ENCODE results near the gene MX2. TPM values are rescaled to one million over a fixed set of nuclear protein-coding genes. Genes with fewer than 3 reads are reported as not detected.

Gene MX2
- polyA plus RNA-seq, 3 donors, result 2.4 to 13.8 (median 12.6) TPM

DNA sequence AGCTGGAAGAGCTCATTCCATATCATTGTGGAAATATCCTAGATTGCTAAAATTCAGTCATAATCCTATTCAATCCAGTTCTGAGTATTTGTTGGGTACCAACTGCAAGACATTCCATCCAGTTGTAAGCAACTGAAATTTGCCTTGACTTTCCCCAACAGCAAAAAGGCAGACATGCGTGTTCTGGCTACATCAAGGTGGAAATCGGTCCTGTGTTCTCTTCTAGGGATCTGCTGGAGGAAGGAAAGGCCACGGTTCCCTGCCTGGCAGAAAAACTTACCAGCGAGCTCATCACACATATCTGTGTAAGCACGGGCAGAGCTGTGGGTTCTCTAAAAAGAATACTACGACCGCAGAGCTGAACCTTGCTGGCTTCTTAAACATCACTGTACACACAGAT is 81.7 kb downstream of the MX2 start:
- H3K27ac ChIP-seq (ENCODE audit: low read depth, low read length), result no peak overlapping the region
- WGBS, 3 donors, result 92 to 96% (median 94%) methylated on average over 7 of the region's 7 CpGs

DNA sequence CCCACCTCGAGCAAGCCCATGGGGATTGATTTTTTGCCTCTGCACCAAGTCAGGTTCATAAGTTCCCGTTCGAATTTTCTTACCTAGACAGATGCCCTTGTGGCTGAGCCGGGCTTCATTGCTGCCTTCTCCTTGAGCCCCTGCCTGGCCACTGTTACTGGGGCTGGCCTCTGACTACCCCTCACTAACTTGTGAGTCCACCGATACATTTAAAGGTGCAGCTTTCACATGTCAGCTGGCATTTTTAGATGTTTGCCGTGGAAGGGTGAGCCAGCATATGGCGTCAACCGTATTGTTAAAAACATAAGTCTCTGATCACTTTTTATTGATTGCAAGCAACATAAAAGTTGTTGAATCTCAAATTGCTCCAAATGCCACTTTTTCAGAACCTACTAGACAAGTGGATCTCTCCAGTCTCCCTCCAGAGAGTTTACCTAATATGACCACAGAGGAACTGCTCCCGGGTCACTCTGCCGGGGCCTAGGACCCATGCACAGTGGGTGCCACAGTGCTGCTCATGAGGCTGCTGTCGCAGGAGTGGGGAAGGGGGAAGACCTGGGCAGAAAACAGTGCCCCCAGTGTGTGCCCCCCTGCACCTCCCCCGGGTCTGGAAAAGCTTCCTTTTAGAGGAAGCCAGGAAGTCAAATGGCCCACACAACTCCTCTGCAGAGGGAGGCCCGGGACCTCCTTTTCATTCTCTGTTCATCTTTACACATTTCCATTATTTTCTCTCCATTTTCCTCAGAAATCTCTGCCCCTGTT is 83.1 kb downstream of the MX2 start:
- 87 to 90% (median 89%) methylated on average over 13 of the region's 13 CpGs for WGBS, 3 donors

DNA sequence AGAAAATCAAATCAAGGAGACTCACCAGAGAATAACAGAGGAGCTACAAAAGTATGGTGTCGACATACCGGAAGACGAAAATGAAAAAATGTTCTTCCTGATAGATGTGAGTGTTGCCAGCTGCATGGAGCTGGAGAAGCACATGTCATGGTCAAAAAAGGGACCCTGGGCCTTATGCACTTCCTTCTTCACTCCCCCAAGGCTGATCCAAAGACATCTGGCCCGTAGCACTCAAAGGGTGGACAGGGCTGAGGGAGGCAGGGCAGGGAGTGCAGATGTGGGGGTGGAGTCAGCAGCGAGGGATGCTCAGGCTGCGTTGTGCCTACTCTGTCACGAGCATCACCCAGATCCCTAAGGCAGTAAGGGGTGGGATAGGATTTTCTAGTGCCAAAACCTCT is 83.6 kb downstream of the MX2 start:
- H3K27ac ChIP-seq (ENCODE audit: low read depth, low read length), result no peak overlapping the region
- 82 to 86% (median 85%) methylated on average over 7 of the region's 7 CpGs for WGBS, 3 donors

More for the DNA sequence above, 83.1 kb downstream of the MX2 start:
- H3K27ac ChIP-seq (ENCODE audit: low read depth, low read length), result no peak overlapping the region

DNA sequence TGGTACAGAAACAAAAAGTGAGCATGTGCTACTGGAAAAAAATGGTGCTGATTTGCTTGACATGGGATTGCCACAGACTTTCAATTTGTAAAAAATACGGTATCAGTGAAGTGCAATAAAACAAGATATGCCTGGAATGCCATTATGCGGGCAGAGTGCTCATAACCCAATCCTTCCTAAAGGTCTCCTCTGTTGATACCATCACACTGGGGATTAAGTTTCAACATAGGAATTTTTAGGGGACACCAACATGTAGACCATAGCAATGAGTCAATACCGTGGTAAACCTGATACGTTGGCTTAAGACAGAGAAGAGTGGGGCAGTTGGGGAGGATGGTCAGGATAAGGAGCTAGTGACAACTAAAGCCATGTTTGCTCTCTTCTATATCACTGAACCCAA is 84.8 kb downstream of the MX2 start:
- 70 to 94% (median 89%) methylated on average over 4 of the region's 4 CpGs for WGBS, 3 donors

DNA sequence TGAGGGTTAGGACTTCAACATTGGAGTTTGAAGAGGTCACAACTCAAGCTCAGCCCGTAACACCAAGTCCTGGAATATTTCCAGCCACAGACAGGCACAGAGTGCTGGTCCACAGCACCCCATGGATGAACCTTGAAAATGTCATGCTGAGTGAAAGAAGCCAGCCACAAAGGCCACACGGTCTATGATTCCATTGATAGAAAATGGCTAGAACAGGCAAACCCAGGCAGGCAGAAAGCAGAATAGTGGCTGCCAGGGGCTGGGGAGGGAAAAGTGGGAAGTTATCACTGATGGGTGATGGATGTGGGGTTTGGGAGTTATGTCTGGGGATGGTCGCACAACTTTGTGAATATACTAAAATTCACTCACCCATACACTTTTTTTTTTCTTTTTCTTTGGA is 85.5 kb downstream of the MX2 start:
- no peak overlapping the region for H3K27ac ChIP-seq (ENCODE audit: low read depth, low read length)
- 95 to 97% (median 95%) methylated on average over 3 of the region's 3 CpGs for WGBS, 3 donors

More for the DNA sequence above, 84.8 kb downstream of the MX2 start:
- H3K27ac ChIP-seq (ENCODE audit: low read depth, low read length), result no peak overlapping the region

DNA sequence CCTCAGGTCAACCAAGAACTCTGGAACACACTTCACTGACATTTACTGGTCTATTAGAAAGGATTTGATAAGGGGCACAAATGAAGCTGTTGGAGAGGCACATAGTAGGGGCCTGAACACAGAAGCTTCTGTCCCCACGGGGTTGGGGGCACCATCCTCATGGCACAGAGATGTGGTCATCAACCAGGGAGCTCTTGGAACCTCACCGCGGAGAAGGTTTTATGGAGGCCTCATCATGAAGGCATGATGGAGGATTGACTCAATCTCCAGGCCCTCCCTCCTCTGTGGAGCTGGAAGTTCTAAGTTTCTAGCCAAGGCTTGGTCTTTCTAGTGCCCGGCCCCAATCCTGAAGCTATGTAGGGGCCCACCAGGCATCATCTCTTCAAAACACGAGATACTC is 87.8 kb downstream of the MX2 start:
- no peak overlapping the region for H3K27ac ChIP-seq (ENCODE audit: low read depth, low read length)
- 78 to 88% (median 83%) methylated on average over 5 of the region's 5 CpGs for WGBS, 3 donors

DNA sequence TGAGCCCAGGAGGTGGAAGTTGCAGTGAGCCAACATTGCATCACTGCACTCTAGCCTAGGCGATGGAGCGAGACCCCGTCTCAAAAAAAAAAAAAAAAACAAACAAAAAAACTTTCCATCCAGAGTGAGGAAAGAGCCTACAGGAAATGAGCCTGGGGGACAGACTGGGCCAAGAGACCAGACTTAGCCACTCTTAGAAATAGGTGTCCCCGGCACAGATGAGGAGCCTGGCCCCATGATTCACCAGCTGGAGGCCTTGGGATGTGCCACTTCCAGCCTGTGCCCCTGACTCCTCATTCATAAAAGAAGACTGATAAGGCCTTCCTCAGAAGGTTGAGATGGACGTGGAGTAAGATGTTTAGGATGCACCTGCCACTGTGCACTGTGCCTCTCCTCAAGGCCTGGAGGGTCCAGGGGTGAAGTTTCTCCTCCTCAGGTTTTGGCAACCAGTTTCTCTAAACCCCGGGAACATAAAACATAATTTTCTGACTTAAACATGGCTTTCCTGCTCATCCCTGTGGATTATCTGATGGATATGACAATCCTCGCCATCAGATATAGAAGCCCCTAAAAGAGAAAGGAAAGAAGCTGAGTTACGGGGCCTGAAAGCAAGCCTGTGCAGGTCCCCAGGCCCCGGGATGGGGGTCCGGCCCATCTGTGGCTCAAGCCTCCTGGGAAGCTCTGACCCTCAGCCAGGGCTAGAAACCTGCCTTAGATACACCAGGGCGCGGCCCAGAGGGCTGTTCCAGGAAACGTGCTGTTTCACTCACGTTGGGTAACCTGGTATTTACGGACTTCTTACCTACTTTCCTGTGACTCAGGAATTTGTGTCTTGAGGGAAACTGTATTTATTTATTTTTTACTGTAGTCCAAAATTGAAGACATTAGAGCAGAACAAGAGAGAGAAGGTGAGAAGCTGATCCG is 90.2 kb downstream of the MX2 start:
- H3K27ac ChIP-seq (ENCODE audit: low read depth, low read length), result no peak overlapping the region
- WGBS, 3 donors, result 79 to 92% (median 85%) methylated on average over 14 to 16 of the region's 16 CpGs

DNA sequence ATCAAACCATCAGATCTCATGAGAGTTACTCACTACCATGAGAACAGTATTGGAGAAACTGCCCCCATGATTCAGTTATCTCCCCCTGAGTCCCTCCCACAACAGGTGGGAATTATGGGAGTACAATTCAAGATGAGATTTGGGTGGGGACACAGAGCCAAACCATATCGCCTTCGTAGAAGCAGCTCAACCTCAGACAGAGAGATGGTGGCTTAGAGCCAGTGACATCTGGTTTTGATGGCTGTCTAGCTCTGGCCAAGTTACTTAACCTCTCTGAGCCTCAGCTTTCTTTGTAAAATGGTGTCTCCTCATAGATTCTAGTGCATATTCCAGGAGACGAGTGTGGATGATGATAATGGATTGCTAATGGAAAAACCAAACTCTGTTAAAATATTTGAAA is 91.4 kb downstream of the MX2 start:
- no peak overlapping the region for H3K27ac ChIP-seq (ENCODE audit: low read depth, low read length)

DNA sequence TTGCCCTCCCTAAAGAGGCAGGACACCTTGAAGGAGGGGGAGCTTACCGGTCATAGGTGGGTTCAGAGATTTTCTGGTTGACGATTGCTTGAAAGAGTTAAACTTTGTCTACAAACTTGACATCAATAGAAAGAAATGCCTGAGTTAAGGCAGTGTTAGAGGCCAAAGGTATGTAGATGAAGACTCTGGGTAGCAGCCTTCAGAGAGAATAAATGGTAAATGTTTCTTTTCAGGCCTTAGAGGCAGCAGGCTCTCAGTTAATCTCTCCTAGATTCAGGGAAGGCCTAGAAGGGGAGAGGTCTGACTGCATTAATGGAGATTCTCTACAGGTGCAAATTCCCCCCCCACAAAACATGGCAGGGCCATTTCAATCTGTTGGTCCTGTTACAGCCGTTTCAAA is 91.9 kb downstream of the MX2 start:
- WGBS, 3 donors, result 58 to 74% (median 60%) methylated on average over 3 of the region's 3 CpGs
- H3K27ac ChIP-seq (ENCODE audit: low read depth, low read length), result no peak overlapping the region

More for the DNA sequence above, 91.4 kb downstream of the MX2 start:
- 86 to 88% (median 88%) methylated on average over 3 of the region's 3 CpGs for WGBS, 3 donors

DNA sequence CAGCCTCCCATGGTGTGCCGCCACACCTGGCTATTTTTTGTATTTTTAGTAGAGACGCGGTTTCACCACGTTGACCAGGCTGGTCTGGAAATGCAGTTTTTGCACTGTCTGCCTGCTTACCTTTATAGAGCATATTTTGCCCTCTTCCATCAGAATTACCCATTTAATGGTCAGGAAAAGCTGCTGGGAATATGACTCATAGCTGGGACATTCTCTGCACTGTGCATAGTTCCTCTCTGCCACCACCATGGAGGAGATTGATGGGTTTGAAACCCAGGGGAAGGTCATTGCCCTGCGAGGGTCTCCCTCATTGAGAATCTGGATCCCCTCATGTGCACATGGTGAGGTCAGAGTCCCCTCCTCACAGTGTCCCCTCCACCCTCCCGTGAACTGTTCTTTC is 96.3 kb downstream of the MX2 start:
- H3K27ac ChIP-seq (ENCODE audit: low read depth, low read length), result no peak overlapping the region
- WGBS, 3 donors, result 88 to 92% (median 90%) methylated on average over 6 of the region's 6 CpGs

DNA sequence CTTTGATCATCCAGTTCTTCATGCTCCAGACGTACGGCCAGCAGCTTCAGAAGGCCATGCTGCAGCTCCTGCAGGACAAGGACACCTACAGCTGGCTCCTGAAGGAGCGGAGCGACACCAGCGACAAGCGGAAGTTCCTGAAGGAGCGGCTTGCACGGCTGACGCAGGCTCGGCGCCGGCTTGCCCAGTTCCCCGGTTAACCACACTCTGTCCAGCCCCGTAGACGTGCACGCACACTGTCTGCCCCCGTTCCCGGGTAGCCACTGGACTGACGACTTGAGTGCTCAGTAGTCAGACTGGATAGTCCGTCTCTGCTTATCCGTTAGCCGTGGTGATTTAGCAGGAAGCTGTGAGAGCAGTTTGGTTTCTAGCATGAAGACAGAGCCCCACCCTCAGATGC is 96.7 kb downstream of the MX2 start:
- 92 to 93% (median 92%) methylated on average over 22 of the region's 22 CpGs for WGBS, 3 donors

More for the DNA sequence above, 96.7 kb downstream of the MX2 start:
- no peak overlapping the region for H3K27ac ChIP-seq (ENCODE audit: low read depth, low read length)

Other genes starting within 250 kb of the MX2 start
- gene BACE2, start 193.9 kb upstream of the MX2 start, polyA plus RNA-seq, result 10 to 100 TPM; 18.3 to 36.4 (median 19.9) TPM
- gene FAM3B, start 45.2 kb upstream of the MX2 start, polyA plus RNA-seq, result 10 to 100 TPM in 1 of 3 donors, 1 to 10 TPM in 2; 4.4 to 53.6 (median 6.8) TPM
- 10 to 100 TPM in 2 of 3 donors, 1 to 10 TPM in 1; 8.8 to 23.6 (median 12.3) TPM for gene MX1, start 64.2 kb downstream of the MX2 start, polyA plus RNA-seq
- gene TMPRSS2, start 146.1 kb downstream of the MX2 start, polyA plus RNA-seq, result 100 to 1,000 TPM in 1 of 3 donors, 10 to 100 TPM in 1, under 1 TPM in 1; 0.11 to 111 (median 11.1) TPM